GM12872 (cell line): ENCODE results near the gene RPS6KC1.

Source experiments
- TF ChIP-seq, protein P1 (sequence below): IDR thresholded peaks from 3 replicates; pipeline ENCODE4 v1.5.1; 2011; ENCODE audit warnings: low read depth, mild to moderate bottlenecking, low read length, moderate library complexity; ENCODE audit not compliant: insufficient read depth

The RPS6KC1 gene, protein sequence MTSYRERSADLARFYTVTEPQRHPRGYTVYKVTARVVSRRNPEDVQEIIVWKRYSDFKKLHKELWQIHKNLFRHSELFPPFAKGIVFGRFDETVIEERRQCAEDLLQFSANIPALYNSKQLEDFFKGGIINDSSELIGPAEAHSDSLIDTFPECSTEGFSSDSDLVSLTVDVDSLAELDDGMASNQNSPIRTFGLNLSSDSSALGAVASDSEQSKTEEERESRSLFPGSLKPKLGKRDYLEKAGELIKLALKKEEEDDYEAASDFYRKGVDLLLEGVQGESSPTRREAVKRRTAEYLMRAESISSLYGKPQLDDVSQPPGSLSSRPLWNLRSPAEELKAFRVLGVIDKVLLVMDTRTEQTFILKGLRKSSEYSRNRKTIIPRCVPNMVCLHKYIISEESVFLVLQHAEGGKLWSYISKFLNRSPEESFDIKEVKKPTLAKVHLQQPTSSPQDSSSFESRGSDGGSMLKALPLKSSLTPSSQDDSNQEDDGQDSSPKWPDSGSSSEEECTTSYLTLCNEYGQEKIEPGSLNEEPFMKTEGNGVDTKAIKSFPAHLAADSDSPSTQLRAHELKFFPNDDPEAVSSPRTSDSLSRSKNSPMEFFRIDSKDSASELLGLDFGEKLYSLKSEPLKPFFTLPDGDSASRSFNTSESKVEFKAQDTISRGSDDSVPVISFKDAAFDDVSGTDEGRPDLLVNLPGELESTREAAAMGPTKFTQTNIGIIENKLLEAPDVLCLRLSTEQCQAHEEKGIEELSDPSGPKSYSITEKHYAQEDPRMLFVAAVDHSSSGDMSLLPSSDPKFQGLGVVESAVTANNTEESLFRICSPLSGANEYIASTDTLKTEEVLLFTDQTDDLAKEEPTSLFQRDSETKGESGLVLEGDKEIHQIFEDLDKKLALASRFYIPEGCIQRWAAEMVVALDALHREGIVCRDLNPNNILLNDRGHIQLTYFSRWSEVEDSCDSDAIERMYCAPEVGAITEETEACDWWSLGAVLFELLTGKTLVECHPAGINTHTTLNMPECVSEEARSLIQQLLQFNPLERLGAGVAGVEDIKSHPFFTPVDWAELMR

DNA sequence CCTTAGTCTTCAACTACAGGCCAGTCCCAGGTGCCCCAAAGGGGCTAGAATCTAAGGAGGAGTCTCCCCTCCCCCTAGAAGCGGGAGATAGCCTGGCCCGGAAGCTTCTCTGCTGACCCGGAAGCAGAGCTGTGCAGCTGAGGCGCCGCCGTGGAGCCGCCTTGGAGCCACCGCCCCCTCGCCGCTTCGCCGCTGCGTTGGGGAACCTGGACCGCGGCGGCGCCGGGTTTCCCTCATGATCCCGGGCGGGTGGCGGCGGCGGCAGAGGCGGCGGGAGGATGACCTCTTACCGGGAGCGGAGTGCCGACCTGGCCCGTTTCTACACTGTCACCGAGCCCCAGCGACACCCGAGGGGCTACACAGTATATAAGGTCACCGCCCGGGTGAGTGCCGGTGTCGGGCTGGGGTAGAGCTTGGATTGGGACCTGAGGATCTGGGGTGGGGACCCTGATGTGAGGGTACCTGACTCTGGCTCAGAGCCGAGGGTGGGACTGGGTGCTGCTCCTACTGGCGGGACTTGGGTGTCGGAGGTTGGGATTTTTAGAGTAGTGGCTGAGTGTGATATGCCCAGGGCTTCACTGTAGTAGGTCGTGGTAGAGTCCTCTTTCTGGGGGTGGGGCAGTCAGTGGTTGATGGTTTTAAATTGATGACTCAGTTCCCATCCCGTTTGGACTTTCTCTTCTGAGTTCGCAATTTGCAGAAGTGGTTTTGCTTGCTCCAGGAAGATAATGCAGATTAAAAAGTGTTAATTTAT, at the start of gene RPS6KC1:
RPS6KC1 (plus strand) TSS at position 115 of the 754 bp plus-strand sequence; CDS start at position 279, 164 bp downstream.
- TF ChIP-seq, protein P1, sequence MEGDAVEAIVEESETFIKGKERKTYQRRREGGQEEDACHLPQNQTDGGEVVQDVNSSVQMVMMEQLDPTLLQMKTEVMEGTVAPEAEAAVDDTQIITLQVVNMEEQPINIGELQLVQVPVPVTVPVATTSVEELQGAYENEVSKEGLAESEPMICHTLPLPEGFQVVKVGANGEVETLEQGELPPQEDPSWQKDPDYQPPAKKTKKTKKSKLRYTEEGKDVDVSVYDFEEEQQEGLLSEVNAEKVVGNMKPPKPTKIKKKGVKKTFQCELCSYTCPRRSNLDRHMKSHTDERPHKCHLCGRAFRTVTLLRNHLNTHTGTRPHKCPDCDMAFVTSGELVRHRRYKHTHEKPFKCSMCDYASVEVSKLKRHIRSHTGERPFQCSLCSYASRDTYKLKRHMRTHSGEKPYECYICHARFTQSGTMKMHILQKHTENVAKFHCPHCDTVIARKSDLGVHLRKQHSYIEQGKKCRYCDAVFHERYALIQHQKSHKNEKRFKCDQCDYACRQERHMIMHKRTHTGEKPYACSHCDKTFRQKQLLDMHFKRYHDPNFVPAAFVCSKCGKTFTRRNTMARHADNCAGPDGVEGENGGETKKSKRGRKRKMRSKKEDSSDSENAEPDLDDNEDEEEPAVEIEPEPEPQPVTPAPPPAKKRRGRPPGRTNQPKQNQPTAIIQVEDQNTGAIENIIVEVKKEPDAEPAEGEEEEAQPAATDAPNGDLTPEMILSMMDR = no peak

DNA sequence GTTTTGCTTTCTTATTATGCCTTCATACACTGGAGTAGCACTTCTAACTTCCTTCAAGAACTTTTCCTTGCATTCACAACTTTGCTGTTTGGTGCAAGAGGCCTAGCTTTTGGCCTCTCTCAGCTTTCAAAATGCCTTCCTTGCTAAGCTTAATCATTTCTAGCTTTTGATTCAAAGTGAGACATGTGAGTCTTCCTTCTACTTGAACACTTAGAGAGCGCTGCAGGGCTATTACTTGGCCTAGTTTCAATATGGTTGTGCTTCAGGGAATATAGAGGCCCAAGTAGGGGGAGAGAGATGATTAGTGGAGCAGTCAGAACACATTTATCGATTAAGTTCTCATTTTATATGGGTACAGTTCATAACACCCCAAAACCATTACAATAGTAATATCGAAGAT, 47.8 kb upstream of the RPS6KC1 start:
- TF ChIP-seq, protein P1 = no peak

DNA sequence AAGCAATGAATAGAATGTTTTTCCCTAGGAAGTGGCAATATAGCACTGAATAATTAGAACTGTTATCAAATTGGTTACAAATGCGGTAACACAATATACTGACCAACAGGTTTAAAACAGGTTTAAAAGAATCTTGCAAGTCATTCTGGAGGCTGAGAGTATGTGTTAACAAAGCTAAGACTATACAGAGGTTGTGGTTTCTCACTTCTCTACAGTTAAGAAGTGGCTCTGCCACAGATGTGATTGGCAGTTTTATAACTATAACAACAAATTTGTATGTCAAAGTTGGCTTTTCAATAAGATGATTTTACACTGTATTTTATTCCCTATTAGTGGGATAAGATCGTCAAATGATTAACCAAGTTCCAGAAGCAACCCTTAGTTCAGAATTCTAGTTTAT, 42.5 kb upstream of the RPS6KC1 start:
- TF ChIP-seq, protein P1 = no peak

DNA sequence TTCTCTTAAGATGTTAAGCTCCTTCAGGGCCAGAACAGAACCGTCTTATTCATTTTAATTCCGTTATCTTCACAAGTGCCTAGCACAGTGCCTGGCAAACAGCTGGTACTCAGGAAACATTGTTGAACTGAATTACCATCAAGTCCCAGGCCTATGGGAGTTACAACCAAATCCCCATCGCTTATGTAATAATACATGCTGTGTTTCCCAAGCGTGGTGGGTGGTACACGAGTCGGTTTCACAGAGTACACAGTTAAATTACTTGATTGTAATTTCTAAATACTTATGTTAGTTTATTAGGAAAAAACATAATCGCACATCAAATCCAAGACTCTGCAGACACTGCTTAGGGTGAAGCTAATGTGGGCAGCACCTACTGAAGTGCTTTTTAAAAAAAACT, 36.4 kb upstream of the RPS6KC1 start:
- TF ChIP-seq, protein P1 = no peak

DNA sequence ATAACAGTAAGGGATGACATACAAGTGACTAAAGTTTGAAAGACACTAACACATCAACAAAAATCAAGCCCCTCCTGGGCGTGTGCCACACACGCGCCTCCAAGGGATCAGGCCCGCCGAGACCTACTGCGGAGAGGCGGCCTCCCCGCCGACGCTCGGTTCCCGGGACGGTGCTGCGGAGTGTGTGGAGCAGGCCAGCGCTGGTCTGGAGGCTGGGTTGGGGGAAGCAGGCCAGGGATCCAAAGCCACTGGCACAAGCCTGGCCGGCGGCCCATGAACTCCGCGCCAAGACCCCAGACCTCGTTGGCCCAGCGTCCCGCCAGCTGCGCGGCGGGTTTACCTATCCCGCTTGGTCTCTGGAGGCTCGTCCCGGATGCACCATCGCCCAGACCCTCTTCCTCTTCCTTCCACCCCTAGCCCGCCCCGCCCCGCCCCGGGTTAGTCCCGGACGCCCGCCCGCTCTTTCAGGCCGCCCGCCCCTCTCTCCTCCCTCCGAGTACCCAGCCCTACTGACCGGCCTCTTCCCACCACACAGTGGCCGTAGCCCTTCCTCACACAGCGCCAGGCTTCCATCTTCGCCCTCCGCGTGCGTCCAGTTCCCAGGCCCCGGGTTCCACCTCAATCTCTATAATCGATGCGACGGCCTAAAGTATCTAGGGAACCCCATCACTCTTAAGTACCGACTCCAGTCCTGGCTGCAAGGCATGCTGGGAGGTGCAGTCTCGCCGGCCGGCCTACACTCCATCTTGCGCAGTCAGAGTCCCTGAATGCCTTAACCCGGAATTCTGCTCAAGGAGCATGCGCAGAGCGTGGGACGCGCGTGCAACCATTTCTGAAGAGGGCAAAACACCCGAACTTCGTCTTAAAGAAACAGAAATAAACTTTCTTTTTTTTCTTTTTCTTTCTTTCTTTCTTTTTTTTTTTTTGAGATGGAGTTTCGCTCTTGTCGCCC, 35.7 kb upstream of the RPS6KC1 start, which contains the start of gene ANGEL2:
ANGEL2 (minus strand) TSS at position 769 of the 952 bp plus-strand sequence; CDS start at position 573, 196 bp downstream.
- TF ChIP-seq, protein P1 = no peak

DNA sequence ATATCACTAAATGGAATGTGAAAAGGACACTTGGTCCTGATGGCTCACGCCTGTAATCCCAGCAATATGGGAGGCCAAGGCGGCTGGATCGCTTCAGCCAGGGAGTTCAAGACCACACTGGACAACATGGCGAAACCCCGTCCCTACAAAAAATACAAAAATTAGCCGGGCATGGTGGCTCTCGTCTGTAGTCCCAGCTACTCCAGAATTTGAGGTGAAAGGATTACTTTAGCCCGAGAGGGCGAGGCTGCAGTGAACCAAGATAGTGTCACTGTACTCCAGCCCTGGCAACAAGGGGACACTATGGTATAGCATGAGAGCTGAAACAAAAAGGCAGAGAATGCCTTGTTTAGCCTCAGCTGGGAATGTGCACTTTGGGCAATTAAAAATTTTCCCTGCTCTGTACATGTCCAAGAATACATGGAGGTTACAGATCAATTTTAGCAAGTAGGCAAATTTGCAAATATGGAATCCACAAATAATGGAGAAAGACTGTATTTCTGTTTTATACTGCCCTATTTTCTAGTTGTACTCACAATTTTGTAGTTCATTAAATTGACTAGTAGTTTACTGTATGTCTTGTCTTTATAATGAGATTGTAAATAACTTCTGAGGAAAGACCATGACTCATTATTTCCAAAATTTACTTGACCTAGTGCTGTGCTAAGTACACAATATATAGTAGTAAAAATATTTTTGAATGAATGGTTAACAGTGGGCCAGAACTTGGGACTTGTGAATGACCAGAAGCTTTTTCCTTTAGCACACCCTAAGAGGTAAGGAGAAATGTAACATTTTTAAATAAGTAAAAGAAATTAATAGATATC, 33.4 kb upstream of the RPS6KC1 start:
- TF ChIP-seq, protein P1 = no peak
